NCI-H2107 (cell line): ENCODE measurements around the gene RPP25L.
A peak's percentile ranks its signal among the peaks of the same experiment; 100 is the strongest.
"Not testable (repeated sequence)": the region's sequence is repeated elsewhere in the genome, so short reads cannot be mapped to it uniquely, and the experiment has no call there.

Experiments
- DNase-seq: peaks from one replicate; lab custom pipeline; 2025; lab: John Stamatoyannopoulos, UW

The RPP25L gene, protein sequence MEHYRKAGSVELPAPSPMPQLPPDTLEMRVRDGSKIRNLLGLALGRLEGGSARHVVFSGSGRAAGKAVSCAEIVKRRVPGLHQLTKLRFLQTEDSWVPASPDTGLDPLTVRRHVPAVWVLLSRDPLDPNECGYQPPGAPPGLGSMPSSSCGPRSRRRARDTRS

GRCh38 chr9:34611811-34612787, at the start of gene RPP25L:
RPP25L (minus strand) TSS chr9:34612097; CDS start chr9:34611296, 801 bp downstream.
- DNase-seq = peak; percentile 62

DNA sequence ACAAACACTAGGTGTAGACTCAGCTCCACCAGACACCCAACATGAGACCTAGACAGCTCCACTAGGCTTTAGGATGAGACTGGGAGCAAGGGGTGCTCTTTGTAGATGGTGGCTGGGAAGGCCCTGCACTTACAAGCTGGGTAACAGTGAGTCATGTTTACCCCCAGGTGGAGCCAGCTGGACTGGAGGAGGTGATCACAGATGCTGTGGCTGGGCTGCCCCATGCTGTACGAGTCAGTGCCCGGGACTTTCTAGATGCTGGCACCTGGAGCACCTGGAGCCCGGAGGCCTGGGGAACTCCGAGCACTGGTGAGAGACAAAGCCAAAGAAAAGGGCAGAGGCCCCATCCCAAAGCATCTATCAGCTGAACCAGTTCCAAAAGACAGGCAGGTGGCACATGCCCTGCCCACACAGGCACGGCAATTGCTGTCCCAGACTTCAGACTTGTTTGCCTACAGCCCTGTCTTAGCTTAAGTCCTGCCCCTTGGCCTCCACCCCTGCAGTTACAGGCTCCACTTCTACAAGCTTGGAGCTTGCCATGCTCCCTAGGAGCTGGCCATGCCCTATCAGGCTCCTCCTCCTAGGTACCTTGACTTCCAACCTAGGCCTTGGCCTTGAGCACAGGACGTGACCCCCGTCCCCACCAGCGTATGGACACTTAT, 47.8 kb upstream of the RPP25L start:
- DNase-seq = no peak

DNA sequence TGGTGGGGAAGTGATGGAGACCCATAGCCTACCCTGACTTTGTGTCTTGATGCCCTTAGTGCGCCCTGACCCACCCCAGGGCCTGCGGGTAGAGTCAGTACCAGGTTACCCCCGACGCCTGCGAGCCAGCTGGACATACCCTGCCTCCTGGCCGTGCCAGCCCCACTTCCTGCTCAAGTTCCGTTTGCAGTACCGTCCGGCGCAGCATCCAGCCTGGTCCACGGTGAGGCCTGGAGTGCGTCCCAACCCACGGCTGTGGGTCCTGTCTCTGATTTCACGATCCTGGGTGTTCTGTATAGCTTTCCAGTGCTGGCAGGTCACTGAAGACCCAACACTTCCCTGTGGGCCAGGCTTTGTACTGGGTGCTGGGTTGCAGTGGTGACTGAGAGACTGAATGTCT, 46.6 kb upstream of the RPP25L start:
- DNase-seq = no peak

DNA sequence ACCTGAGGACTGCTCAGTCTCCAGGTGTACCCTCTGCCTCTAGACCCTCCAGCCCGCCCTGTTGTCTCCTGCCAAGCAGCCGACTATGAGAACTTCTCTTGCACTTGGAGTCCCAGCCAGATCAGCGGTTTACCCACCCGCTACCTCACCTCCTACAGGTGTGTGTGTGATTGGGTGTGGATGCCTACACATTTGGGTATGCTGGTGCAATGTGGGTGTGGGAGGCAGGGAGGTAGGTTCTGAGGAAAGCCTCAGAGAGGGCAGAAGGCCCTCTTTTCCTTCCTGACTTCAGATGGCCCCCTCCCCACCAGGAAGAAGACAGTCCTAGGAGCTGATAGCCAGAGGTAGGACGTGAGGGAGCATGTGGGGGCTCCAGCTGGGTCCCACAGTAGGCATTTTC, 45.1 kb upstream of the RPP25L start:
- DNase-seq = no peak

- DNase-seq = no peak
These were observed 43.5 kb upstream of the RPP25L start for GRCh38 chr9:34655394-34655793.

DNA sequence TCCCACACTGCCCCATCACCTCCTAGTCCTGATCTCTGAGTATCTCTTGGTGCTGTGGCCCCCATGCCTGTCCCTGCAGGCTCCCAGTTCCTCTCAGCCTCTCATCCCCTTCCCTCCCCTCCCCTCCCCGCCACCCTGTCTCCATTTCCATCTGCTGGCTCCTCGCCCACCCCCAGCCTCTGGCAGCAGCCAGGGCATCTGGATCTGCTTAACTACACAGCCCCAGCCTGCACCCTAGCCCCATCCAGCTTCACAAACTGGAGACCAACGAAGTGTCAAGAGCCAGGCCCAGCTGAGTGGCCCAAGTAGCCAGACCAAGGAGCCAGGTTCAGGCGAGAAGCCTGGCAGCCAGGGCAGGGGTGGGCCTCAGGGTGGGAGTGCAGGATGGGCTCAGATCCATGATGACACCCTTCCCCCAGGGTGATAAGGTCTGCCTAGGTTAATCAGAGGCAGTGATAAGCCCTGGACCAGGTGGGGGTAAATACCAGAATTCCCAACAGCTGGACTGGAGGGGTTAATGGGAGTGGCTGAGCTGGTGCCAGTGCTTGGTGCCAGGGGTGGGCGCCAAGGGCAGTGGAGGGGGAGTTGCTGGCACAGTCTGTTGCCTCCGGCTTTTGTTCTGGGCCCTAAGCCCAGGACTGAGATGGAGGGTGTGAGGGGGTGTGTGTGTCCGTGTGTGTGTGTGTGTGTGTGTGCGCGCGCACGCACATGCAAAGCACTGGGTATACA, 42.6 kb upstream of the RPP25L start:
- DNase-seq = no peak

GRCh38 chr9:34653151-34654072, 41.5 kb upstream of the RPP25L start:
- DNase-seq = no peak

- DNase-seq = no peak
These were observed 40.7 kb upstream of the RPP25L start for GRCh38 chr9:34652602-34653000.

DNA sequence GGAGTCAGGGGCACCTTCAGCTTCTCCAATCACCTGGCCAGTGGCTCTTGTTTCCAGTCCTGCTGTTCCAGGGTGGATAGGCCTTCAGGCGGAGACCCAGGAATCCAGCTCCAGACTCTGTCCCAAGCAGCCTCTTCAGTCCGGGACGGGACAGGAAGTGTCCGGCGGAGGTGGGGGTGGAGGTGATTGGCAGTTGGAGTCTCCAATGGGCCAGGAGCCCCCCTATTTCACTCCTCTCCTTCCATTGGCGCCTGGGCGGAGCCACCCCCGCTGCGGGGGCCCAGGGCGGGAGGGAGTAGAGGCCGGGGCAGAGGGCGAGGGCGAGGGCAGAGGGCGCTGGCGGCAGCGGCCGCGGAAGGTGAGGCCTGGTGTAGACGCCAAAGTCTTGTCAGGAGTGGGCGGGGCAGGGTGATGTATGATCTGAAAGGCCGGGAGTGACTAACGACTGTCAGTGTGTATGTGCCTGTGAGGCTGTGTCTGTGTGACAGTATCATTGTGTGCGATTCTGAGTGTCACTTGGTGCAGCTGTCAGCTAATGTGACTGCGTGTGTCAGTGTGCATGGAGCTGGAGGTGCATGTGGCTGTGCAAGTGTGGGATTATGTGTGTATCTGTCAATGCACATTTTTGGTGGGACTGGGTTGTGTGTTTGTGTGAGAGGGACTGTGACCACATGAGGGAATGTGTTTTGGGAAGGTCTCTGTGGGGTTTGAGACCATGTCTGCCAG, 40.1 kb upstream of the RPP25L start, which contains the start of gene IL11RA:
Gene IL11RA (plus strand): TSS at position 310 of the 726 bp plus-strand sequence. CDS start 3,033 bp downstream, outside the sequence.
- no peak for DNase-seq

GRCh38 chr9:34651321-34651720, 39.4 kb upstream of the RPP25L start:
- no peak for DNase-seq

DNA sequence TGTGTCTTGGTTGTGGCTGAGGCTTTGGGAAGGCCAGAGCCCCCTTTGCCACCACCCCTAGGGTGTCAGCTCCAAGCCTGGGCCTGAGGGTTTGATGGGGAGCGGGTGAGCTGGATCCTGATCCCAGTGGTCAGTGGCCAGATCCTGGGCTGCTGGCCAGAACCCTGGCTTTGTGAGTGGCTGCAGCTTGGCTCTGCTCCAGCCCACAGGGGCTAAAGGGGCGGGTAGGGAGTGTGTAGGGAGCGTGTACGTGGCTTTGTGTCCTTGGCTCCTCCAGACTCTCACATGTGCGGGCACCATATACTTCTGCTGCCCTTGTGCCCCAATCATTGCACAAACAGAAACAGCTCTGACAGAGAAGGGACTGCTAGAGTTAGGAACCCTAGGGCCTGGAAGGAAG, 38.9 kb upstream of the RPP25L start:
- no peak for DNase-seq

- no peak for DNase-seq
These were observed 36.8 kb upstream of the RPP25L start for GRCh38 chr9:34648673-34649072.

DNA sequence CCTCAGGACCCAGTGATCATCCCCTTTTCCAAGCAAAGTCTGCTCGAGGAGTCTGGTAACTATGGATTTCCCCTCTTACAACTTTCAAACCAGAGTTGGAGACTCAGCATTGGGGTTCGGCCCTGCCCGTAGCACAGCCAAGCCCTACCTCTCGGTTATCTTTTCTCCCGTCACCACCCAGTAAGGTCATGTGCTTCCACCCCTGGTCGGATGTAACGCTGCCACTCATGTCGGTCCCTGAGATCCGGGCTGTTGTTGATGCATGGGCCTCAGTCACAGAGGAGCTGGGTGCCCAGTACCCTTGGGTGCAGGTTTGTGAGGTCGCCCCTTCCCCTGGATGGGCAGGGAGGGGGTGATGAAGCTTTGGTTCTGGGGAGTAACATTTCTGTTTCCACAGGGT, 35.8 kb upstream of the RPP25L start:
- DNase-seq = no peak

GRCh38 chr9:34647084-34647403, 35.1 kb upstream of the RPP25L start:
- DNase-seq = no peak

DNA sequence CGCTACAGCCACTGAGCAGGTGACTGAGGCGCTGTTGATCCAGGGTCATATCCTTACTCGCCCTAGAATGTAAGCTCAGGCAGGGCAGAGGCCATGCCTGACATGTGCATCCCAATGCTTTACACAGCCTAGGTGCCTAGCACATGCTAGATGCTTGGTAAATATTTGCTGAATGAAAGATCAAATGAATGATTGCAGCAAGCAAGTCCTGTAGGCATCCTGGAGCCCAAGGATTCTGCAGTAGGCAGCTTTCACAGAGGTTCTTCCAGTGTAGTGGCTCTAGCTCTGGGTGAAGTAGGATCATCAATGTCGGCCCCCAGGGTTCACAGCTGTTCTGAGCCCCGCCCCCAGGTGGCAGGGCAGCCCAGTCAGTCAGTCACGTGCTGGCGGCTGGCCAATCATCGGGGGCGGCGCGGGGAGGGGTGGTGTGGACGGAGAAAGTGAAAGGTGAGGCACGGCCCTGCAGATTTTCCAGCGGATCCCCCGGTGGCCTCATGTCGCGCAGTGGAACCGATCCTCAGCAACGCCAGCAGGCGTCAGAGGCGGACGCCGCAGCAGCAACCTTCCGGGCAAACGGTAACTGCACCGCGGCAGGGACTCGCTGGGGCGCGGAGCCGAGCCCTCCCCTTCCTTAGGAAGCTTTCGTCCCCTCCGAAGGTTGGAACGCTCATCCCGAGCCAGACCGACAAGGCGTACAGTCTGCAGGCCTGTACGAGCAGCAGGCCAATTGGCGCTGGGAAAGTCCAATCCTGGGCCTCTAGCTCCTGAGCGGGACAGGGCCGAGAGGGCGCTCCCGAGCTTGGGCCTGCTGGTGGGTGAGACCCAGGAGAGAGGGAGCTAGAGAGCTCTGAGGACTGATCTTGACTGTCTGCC, 34.5 kb upstream of the RPP25L start, which contains the start of gene GALT:
Gene GALT (plus strand): TSS at position 465 of the 873 bp plus-strand sequence. CDS start 30 bp downstream, at position 495.
- DNase-seq = peak; percentile 81

- no peak for DNase-seq
These were observed 32.9 kb upstream of the RPP25L start for GRCh38 chr9:34644766-34645314.

- no peak for DNase-seq
These were observed 30.8 kb upstream of the RPP25L start for GRCh38 chr9:34642679-34643078.

DNA sequence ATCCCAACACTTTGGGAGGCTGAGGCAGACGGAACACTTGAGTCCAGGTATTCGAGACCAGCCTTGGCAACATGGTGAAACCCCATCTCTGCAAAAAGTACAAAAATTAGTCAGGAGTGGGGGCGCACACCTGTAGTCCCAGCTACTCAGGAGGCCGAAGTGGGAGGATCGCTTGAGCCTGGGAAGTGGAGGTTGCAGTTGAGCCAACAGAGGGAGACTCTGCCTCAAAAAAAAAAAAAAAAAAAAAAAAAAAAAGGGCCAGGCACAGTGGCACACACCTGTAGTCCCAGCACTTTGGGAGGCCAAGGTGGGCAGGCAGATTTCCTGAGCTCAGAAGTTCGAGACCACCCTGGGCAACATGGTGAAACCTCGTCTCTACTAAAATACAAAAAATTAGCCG, 27.4 kb upstream of the RPP25L start:
- DNase-seq = not testable (repeated sequence)

DNA sequence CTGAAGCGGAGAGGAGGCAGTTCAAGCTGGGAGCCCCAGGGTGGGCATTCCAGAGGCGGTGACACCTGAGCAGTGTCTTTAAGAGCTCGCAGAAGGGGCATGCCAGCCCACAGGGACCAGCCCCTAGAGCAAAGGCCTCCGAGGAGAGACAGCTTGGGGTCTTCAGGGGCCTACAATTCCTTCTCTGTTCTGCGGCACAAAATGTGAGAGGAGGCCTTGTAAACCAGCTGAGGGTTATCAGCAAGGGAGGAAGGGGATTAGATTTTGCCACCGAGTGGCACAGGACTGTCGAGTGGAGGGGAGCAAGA, 26.2 kb upstream of the RPP25L start:
- no peak for DNase-seq
